GM21529 (cell line): ENCODE results near the gene PBOV1.
"Not testable (repeated sequence)": the region's sequence is repeated elsewhere in the genome, so short reads cannot be mapped to it uniquely, and the experiment has no call there.

Experiments
- ATAC-seq: cut with Tn5 transposase; IDR thresholded peaks from one replicate; pipeline ENCODE4 v1.9.1; 2021; ENCODE audit not compliant: unreplicated experiment

Gene PBOV1

GRCh38 chr6:138238368-138238767 lies 20.1 kb upstream of the PBOV1 start:
- ATAC-seq, result no peak

- no peak for ATAC-seq
These were observed 19.2 kb upstream of the PBOV1 start for GRCh38 chr6:138237463-138237862.

- ATAC-seq, result no peak
These were observed 17.4 kb upstream of the PBOV1 start for GRCh38 chr6:138235693-138236092.

- no peak for ATAC-seq
These were observed 16.9 kb upstream of the PBOV1 start for GRCh38 chr6:138235205-138235604.

- ATAC-seq, result no peak
These were observed 16.1 kb upstream of the PBOV1 start for GRCh38 chr6:138234363-138234762.

- no peak for ATAC-seq
These were observed 13.1 kb upstream of the PBOV1 start for GRCh38 chr6:138231381-138231886.

GRCh38 chr6:138230759-138231380 lies 12.6 kb upstream of the PBOV1 start:
- ATAC-seq, result no peak

- ATAC-seq, result no peak
These were observed 11.9 kb upstream of the PBOV1 start for GRCh38 chr6:138230221-138230620.

GRCh38 chr6:138229663-138230179 lies 11.4 kb upstream of the PBOV1 start:
- ATAC-seq, result no peak

GRCh38 chr6:138229072-138229471 lies 10.8 kb upstream of the PBOV1 start:
- ATAC-seq, result no peak

GRCh38 chr6:138227316-138227781 lies 9.1 kb upstream of the PBOV1 start:
- ATAC-seq, result no peak

- ATAC-seq, result no peak
These were observed 8.5 kb upstream of the PBOV1 start for GRCh38 chr6:138226700-138227315.

GRCh38 chr6:138225953-138226352 lies 7.7 kb upstream of the PBOV1 start:
- ATAC-seq, result no peak

- no peak for ATAC-seq
These were observed 4.7 kb upstream of the PBOV1 start for GRCh38 chr6:138222901-138223546.

- ATAC-seq, result no peak
These were observed 1.6 kb upstream of the PBOV1 start for GRCh38 chr6:138219901-138220300.

- no peak for ATAC-seq
These were observed 1.1 kb upstream of the PBOV1 start for GRCh38 chr6:138219398-138219797.

GRCh38 chr6:138215093-138215782 lies 3.1 kb downstream of the PBOV1 start:
- no peak for ATAC-seq

GRCh38 chr6:138212530-138212929 lies 5.8 kb downstream of the PBOV1 start:
- ATAC-seq, result not testable (repeated sequence)

- no peak for ATAC-seq
These were observed 6.7 kb downstream of the PBOV1 start for GRCh38 chr6:138211601-138212000.

- ATAC-seq, result no peak
These were observed 7.2 kb downstream of the PBOV1 start for GRCh38 chr6:138211048-138211581.

- ATAC-seq, result no peak
These were observed 11.4 kb downstream of the PBOV1 start for GRCh38 chr6:138206862-138207261.
